ENCODE measurements around the gene TMEM123. TPM values are rescaled to one million over a fixed set of nuclear protein-coding genes. Genes with fewer than 3 reads are reported as not detected.

The TMEM123 gene
- total RNA-seq, 1 donor from 2014 or later, result 204 TPM

- Mint-ChIP-seq H3K9me3 (no peaks in the 10 kb centered on the region), H3K4me3 (ENCODE audit: low read depth) (no peak overlapping the region), H3K36me3 (ENCODE audit: low read depth) (peaks cover 70% of the 10 kb centered on the region), H3K27me3 (ENCODE audit: low read depth) (no peaks in the 10 kb centered on the region), H3K4me1 (ENCODE audit: low read depth) (peaks cover 49% of the 10 kb centered on the region), H3K27ac (no peak overlapping the region)
- intact Hi-C loops (cut with micrococcal nuclease), result no loop called here
- no peak for DNase-seq (ENCODE audit: low spot score)
Observed at GRCh38 chr11:102426570-102426969, 26.0 kb downstream of the TMEM123 start.

GRCh38 chr11:102426000-102426399, 26.6 kb downstream of the TMEM123 start:
- Mint-ChIP-seq H3K27ac (no peak overlapping the region), H3K4me3 (ENCODE audit: low read depth) (no peak overlapping the region), H3K27me3 (ENCODE audit: low read depth) (no peaks in the 10 kb centered on the region), H3K4me1 (ENCODE audit: low read depth) (peaks cover 52% of the 10 kb centered on the region), H3K9me3 (no peaks in the 10 kb centered on the region), H3K36me3 (ENCODE audit: low read depth) (peaks cover 69% of the 10 kb centered on the region)
- intact Hi-C loops (cut with micrococcal nuclease), result no loop called here
- no peak for DNase-seq (ENCODE audit: low spot score)

- no peak for DNase-seq (ENCODE audit: low spot score)
- H3K36me3 Mint-ChIP-seq (ENCODE audit: low read depth), result peaks cover 67% of the 10 kb centered on the region
- H3K27ac Mint-ChIP-seq, result no peak overlapping the region
- no peak overlapping the region for H3K4me3 Mint-ChIP-seq (ENCODE audit: low read depth)
- H3K4me1 Mint-ChIP-seq (ENCODE audit: low read depth), result peaks cover 46% of the 10 kb centered on the region
- intact Hi-C loops (cut with micrococcal nuclease), result no loop called here
- no peaks in the 10 kb centered on the region for H3K27me3 Mint-ChIP-seq (ENCODE audit: low read depth)
- peaks cover 2% of the 10 kb centered on the region for H3K9me3 Mint-ChIP-seq
Observed at GRCh38 chr11:102423936-102424335, 28.6 kb downstream of the TMEM123 start.

- H3K4me3 Mint-ChIP-seq (ENCODE audit: low read depth), result no peak overlapping the region
- peaks cover 53% of the 10 kb centered on the region for H3K4me1 Mint-ChIP-seq (ENCODE audit: low read depth)
- intact Hi-C loops (cut with micrococcal nuclease), result no loop called here
- peaks cover 70% of the 10 kb centered on the region for H3K36me3 Mint-ChIP-seq (ENCODE audit: low read depth)
- peaks cover 10% of the 10 kb centered on the region for H3K9me3 Mint-ChIP-seq
- no peaks in the 10 kb centered on the region for H3K27me3 Mint-ChIP-seq (ENCODE audit: low read depth)
- no peak for DNase-seq (ENCODE audit: low spot score)
- H3K27ac Mint-ChIP-seq, result no peak overlapping the region
Observed at GRCh38 chr11:102422817-102423712, 29.5 kb downstream of the TMEM123 start.

DNA sequence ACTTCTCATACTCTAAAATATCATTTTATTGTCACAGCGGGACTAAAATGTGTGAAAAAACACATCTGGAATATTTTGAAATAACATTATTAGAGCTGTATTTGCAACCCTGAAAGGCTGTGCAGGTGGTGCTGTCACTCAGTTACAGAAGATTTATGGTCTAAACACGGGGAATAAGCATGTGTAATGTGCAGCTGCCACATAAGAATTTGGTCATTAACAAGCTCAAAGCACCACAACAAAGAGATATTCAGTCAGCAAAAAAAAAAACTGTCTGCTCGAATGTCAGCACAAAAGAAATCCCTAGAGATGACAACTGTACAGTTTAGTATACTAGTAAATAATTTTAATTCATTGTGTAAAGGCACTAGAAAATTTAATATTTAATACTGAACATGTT, 31.3 kb downstream of the TMEM123 start:
- Mint-ChIP-seq H3K4me3 (ENCODE audit: low read depth) (no peak overlapping the region), H3K27me3 (ENCODE audit: low read depth) (no peaks in the 10 kb centered on the region), H3K36me3 (ENCODE audit: low read depth) (peaks cover 79% of the 10 kb centered on the region), H3K4me1 (ENCODE audit: low read depth) (peaks cover 68% of the 10 kb centered on the region), H3K9me3 (peaks cover 21% of the 10 kb centered on the region), H3K27ac (no peak overlapping the region)
- intact Hi-C loops (cut with micrococcal nuclease), result no loop called here
- no peak for DNase-seq (ENCODE audit: low spot score)

DNA sequence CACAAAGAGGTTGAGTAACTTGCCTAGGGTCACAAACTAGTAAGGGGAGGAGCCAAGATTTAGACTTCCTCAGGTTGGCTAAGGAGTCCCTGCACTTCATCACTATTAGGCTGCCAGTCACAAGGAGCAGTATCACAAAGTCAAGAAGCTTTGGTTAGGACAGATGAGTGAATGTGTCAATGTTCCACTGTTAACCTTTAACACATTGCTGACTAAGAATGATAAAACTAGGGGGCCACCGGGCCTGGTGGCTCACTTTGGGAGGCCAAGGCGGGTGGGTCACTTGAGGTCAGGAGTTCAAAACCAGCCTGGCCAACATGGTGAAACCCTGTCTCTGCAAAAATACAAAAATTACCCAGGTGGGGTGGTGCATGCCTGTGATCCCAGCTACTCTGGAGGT, 32.0 kb downstream of the TMEM123 start:
- Mint-ChIP-seq H3K4me3 (ENCODE audit: low read depth) (no peak overlapping the region), H3K27ac (no peak overlapping the region), H3K27me3 (ENCODE audit: low read depth) (no peaks in the 10 kb centered on the region), H3K4me1 (ENCODE audit: low read depth) (peaks cover 68% of the 10 kb centered on the region), H3K9me3 (peaks cover 24% of the 10 kb centered on the region), H3K36me3 (ENCODE audit: low read depth) (peaks cover 79% of the 10 kb centered on the region)
- DNase-seq (ENCODE audit: low spot score), result no peak
- intact Hi-C loops (cut with micrococcal nuclease), result no loop called here

DNA sequence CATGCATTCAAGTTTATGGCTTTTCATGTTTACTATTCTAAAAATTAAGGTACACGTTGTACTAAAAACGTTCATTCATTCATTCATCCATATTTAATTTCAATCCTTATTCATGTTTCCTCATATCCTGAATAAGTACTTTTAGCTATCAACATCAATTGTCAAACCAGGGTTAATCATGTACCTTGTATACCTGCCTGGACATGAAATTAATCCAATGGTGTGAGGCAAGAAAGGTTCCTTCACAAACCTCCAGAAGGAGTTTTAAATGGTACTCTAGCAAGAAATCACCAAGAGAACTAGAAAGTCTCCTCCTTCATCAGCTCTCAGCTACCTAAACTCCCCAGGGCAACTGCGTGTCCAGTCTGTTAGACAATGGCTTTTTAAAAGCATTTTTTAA, 33.4 kb downstream of the TMEM123 start:
- no peak overlapping the region for H3K4me3 Mint-ChIP-seq (ENCODE audit: low read depth)
- H3K9me3 Mint-ChIP-seq, result peaks cover 24% of the 10 kb centered on the region
- H3K4me1 Mint-ChIP-seq (ENCODE audit: low read depth), result peaks cover 75% of the 10 kb centered on the region
- intact Hi-C loops (cut with micrococcal nuclease), result no loop called here
- H3K36me3 Mint-ChIP-seq (ENCODE audit: low read depth), result peaks cover 79% of the 10 kb centered on the region
- no peak overlapping the region for H3K27ac Mint-ChIP-seq
- DNase-seq (ENCODE audit: low spot score), result no peak
- H3K27me3 Mint-ChIP-seq (ENCODE audit: low read depth), result no peaks in the 10 kb centered on the region

DNA sequence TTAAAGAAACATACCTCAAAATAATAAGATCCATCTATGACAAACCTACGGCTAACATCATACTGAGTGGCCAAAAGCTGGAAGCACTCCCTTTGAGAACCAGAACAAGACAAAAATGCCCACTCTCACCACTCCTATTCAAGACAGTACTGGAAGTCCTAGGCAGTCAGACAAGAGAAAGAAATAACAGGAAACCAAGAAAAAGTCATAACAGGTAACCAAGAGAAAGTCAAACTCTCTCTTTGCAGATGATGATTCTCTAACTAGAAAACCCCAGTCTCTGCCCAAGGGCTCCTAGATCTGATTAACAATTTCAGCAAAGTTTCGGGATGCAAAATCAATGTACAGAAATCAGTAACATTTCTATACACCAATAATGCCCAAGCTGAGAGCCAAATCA, 35.6 kb downstream of the TMEM123 start:
- H3K9me3 Mint-ChIP-seq, result peaks cover 24% of the 10 kb centered on the region
- H3K27ac Mint-ChIP-seq, result peak overlapping the region; percentile 26
- H3K36me3 Mint-ChIP-seq (ENCODE audit: low read depth), result peaks cover 70% of the 10 kb centered on the region
- no peaks in the 10 kb centered on the region for H3K27me3 Mint-ChIP-seq (ENCODE audit: low read depth)
- H3K4me3 Mint-ChIP-seq (ENCODE audit: low read depth), result no peak overlapping the region
- H3K4me1 Mint-ChIP-seq (ENCODE audit: low read depth), result peaks cover 72% of the 10 kb centered on the region
- intact Hi-C loops (cut with micrococcal nuclease), result loop anchor here (1.0 kb wide), 4 partner anchors 13 to 36 kb away; no protein-coding TSS in a partner anchor
- DNase-seq (ENCODE audit: low spot score), result no peak

DNA sequence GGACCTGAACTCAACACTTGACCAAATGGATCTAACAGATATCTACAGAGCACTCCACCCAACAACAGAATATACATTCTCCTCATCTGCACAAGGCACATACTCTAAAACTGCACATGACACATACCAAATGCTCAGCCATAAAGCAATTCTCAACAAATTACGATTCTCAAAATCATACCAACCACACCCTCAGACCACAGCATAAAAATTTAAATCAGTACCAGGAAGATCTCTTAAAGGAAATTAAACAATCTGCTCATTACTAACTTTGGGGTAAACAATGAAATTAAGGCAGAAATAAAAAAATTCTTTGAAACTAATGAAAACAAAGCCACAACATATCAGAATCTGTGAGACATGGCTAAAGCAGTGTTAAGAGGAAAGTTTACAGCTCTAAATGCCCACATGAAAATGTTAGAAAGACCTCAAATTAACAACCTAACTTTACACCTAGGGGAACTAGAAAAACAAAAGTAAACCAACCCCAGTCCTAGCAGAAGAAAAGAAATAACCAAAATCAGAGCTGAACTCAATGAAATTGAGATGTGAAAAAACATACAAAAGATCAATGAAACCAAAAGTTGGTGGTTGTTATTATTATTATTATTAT, 37.2 kb downstream of the TMEM123 start:
- no peak for DNase-seq (ENCODE audit: low spot score)
- peak overlapping the region; percentile 4 for H3K4me3 Mint-ChIP-seq (ENCODE audit: low read depth)
- peaks cover 68% of the 10 kb centered on the region for H3K36me3 Mint-ChIP-seq (ENCODE audit: low read depth)
- intact Hi-C loops (cut with micrococcal nuclease), result no loop called here
- no peaks in the 10 kb centered on the region for H3K27me3 Mint-ChIP-seq (ENCODE audit: low read depth)
- H3K9me3 Mint-ChIP-seq, result peaks cover 24% of the 10 kb centered on the region
- peak overlapping the region; percentile 52 for H3K27ac Mint-ChIP-seq
- peaks cover 65% of the 10 kb centered on the region for H3K4me1 Mint-ChIP-seq (ENCODE audit: low read depth)

DNA sequence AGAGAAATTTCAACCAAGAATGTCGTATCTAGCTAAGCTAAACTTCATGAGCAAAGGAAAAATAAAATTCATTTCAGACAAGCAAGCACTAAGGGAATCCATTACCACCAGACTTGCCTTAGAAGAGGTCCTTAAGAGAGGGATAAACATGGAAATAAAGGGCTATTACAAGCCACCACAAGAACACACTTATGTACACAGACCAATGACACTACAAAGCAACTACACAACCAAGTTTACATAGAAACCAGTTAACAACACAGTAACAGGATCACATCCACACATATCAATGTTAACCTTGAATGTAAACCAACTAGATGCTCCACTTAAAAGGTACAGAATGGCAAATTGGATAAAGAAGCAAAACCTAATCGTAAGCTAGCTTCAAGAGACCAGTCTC, 38.0 kb downstream of the TMEM123 start:
- Mint-ChIP-seq H3K27ac (no peak overlapping the region), H3K4me3 (ENCODE audit: low read depth) (no peak overlapping the region), H3K4me1 (ENCODE audit: low read depth) (peaks cover 60% of the 10 kb centered on the region), H3K27me3 (ENCODE audit: low read depth) (no peaks in the 10 kb centered on the region), H3K9me3 (peaks cover 24% of the 10 kb centered on the region), H3K36me3 (ENCODE audit: low read depth) (peaks cover 64% of the 10 kb centered on the region)
- DNase-seq (ENCODE audit: low spot score), result no peak
- intact Hi-C loops (cut with micrococcal nuclease), result no loop called here

- peaks cover 61% of the 10 kb centered on the region for H3K36me3 Mint-ChIP-seq (ENCODE audit: low read depth)
Observed at GRCh38 chr11:102413497-102413896, 39.1 kb downstream of the TMEM123 start.

DNA sequence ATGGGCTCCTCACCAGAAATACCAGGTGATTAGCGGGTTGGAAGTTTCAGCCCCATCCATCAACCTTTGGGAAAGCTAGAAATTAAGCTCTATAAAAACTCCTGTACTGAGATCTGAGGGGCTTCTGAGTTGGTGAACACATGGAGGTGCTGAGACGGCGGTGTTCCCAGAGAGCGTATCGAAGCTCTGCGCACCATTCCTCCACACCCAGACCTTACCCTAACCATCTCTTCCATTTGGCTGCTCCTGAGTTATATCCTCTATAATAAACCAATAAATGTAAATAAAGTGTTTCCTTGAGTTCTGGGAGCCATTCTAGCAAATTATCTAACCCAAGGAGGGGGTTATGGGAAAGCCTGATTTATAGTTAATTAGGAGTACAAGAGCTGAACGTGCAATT, 41.4 kb downstream of the TMEM123 start:
- no peak overlapping the region for H3K4me3 Mint-ChIP-seq (ENCODE audit: low read depth)
- H3K27me3 Mint-ChIP-seq (ENCODE audit: low read depth), result no peaks in the 10 kb centered on the region
- no peak overlapping the region for H3K27ac Mint-ChIP-seq
- peaks cover 51% of the 10 kb centered on the region for H3K4me1 Mint-ChIP-seq (ENCODE audit: low read depth)
- intact Hi-C loops (cut with micrococcal nuclease), result no loop called here
- DNase-seq (ENCODE audit: low spot score), result no peak
- peaks cover 2% of the 10 kb centered on the region for H3K9me3 Mint-ChIP-seq
- H3K36me3 Mint-ChIP-seq (ENCODE audit: low read depth), result peaks cover 54% of the 10 kb centered on the region

More at GRCh38 chr11:102413497-102413896, 39.1 kb downstream of the TMEM123 start:
- intact Hi-C loops (cut with micrococcal nuclease), result no loop called here
- Mint-ChIP-seq H3K27ac (no peak overlapping the region), H3K9me3 (peaks cover 18% of the 10 kb centered on the region), H3K27me3 (ENCODE audit: low read depth) (no peaks in the 10 kb centered on the region), H3K4me3 (ENCODE audit: low read depth) (no peak overlapping the region), H3K4me1 (ENCODE audit: low read depth) (peaks cover 57% of the 10 kb centered on the region)
- no peak for DNase-seq (ENCODE audit: low spot score)

GRCh38 chr11:102410382-102410784, 42.2 kb downstream of the TMEM123 start:
- Mint-ChIP-seq H3K9me3 (no peaks in the 10 kb centered on the region), H3K27me3 (ENCODE audit: low read depth) (no peaks in the 10 kb centered on the region), H3K36me3 (ENCODE audit: low read depth) (peaks cover 56% of the 10 kb centered on the region), H3K4me1 (ENCODE audit: low read depth) (peaks cover 49% of the 10 kb centered on the region), H3K27ac (no peak overlapping the region), H3K4me3 (ENCODE audit: low read depth) (no peak overlapping the region)
- no peak for DNase-seq (ENCODE audit: low spot score)
- intact Hi-C loops (cut with micrococcal nuclease), result no loop called here
